GM19395 (cell line): ENCODE results near the gene CHRD.
"Not testable (repeated sequence)": the region's sequence is repeated elsewhere in the genome, so short reads cannot be mapped to it uniquely, and the experiment has no call there.

ENCODE experiments used
- ATAC-seq: cut with Tn5 transposase; IDR thresholded peaks from one replicate; pipeline ENCODE4 v1.9.1; 2021; ENCODE audit warnings: mild to moderate bottlenecking, moderate library complexity; ENCODE audit not compliant: unreplicated experiment

The CHRD gene

DNA sequence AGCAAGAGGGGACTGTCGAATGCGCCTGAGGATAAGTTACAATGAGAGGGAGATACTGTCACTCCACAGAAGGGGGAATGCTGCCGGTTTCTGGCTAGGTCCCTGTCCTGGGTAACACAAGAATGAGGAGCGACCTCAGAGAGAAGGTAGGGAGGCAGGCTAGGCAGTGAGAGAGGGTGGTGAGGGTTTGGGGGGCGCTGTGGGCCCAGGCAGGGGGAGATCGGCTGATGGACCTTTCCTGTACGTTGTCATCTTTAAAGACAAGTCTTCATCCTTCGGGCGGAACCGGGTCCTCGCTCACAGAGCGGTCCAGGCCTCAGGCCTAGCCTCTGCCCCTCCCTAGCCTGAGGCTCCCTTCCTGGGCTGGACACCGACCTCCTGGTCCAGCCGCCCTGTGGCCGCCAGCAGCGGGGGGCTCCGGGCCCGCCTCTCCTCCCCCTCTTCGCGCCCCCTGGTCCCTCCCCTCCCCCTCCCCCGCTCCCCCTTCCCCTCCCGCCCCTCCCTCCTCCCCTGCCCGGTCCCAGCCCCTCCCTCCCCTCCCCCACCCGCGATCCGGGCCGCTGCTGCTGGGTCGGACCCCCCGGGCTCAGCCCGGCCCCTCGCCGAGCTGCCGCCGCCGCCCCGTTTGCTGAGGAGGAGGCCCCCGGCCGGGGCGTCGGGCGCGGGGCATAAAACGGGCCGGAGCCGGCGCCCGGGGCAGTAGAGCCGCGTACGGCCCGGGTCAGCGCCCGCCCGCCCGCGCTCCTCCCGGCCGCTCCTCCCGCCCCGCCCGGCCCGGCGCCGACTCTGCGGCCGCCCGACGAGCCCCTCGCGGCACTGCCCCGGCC is at the start of gene CHRD:
CHRD (plus strand) TSS at position 697 of the 827 bp plus-strand sequence. CDS start 265 bp downstream, outside the sequence.
- no peak for ATAC-seq

DNA sequence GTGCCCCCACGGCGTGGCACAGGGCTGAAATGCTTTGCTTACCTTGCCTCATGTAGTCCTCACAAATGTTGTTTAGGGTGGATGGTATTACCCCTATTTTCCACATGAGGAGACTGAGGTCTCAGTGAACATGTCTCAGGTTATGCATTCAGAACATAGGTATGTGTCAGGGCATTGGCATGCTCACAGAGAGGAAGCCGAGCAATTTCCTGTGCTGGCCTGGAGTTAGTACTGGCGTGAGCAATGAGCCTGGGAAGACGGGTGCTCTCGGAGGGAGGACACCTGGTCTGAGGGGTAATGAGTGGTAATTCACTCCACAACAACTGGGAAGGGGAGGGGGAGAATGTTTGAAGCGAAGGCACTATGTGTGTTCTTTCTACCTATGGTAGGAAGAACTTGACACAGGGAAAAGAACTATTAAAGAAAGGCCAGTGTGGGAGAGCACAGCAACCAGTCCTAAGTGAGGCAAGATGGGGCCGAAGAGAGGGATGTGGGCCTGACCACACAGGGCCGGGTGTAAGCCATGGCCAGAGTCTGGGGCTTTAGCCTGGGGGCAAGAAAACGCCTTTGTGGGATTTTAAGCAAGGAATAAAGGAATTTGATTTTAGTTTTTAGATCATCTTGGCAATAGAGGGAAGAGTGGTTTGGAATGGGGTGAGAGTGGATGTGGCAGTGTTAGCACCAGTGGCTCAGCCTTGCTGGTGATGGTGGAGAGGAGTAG is 47.3 kb upstream of the CHRD start:
- no peak for ATAC-seq

DNA sequence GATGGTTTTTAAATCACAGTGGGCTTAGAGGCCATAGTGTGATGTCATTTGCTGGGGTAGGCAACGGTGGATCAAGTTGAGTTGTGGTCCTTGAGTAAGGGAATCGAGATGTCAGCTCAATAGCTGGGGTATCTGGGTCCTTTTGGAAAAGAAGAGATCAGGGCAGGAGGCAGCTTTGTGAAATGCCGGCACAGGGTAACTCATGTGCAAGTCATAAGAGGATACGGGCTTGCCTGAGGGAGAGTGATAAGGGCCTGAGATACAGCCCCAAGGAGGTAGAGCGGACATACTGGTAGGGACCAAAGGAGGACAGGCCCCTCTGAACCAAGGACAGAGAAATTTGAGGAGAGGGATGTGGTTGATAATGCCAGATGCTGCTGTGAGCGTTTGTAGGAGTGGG is 46.7 kb upstream of the CHRD start:
- no peak for ATAC-seq

DNA sequence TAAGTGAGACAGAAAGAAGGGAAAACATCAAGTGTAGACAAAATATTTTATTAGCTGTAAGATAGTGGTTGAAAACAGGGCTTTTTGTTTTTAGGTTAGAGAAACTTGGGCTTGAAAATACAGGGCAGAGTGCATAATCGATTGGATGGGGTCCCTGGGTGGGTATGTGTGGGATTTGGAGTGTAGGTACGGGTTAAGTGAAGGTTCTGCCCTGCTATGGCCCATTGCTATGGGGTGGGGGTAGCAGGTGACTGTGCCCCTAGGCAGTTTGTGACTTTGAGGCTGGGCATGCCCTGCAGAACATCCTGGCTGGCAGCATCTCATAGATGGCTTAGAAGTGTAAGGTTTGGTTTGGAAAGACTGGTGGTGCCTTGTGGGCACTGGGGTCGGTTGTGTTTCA is 46.2 kb upstream of the CHRD start:
- ATAC-seq, result no peak

DNA sequence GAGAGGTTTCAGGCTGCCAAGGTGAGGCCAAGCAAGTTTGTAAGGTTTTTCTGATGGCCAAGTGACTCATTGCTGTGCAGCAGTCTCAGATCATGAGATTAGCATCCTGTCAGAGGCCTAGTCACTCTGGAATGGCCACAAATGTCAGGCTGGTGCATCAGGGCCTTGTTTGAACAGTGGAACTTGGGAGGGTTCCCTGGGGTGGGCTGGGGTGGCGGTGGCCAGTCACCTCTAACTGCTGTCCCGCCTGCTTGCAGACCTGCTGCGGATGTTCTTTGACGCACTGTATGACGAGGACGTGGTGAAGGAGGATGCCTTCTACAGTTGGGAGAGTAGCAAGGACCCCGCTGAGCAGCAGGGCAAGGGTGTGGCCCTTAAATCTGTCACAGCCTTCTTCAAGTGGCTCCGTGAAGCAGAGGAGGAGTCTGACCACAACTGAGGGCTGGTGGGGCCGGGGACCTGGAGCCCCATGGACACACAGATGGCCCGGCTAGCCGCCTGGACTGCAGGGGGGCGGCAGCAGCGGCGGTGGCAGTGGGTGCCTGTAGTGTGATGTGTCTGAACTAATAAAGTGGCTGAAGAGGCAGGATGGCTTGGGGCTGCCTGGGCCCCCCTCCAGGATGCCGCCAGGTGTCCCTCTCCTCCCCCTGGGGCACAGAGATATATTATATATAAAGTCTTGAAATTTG is 45.2 kb upstream of the CHRD start:
- no peak for ATAC-seq

DNA sequence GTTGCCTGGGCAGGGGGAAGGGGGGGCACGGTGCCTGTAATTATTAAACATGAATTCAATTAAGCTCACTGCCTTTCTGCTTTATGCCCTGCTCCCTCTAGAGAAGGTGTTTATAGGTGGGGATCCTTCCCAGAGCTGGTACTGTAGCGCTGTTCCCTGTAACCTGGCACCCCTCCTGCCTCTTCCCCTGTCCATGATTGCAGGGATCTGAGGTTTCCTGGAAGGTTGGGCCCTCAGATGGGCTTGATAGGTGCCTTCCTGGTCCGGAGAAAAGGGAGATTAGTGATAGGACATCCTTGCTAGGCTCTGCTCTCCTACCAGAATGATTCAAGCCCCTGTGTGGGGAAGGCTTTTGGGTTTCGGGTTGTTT is 44.6 kb upstream of the CHRD start:
- peak; percentile 3 for ATAC-seq

- peak; percentile 63 for ATAC-seq
Measured at GRCh38 chr3:184335661-184336546, 44.0 kb upstream of the CHRD start.

DNA sequence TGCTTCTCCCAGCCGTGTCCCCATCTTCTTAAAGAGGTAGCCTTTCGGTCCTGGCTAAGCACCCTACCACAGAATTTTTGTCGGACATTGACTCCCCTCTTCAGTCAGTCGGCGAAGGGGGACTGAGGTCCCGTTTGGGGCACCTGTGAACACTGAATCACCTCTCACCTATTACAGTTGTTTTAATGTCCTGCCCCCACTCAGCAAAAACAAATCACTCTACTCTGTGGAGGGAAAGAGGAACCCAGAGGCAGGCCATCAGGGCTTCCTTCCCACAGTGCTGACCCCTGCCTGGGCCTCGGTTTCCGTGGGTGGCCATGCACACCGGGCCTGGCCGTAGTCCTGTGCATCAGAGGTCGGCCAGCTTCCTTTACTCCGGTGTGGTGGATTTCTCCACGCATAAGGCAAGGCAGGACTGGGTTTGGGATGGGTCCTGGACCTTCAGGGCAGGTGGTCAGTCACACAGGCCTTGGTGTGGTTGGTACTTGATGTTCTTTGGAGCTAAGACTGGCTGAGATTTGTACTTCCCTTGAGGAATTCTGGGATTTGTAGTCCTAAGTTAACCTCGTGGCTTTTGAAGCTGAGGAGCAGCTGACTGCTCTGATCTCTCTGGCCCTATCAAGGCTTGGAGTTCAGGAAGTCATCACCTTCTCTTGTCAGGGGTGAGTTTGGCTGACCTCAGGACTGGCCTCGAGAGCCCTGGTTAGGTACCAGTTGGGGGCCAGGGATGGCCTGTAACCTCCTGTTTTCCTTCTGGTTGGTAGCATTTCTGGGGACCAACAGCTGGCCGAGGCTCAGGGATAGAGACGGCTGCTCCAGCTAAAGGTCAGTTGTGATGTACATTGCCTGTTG is 43.1 kb upstream of the CHRD start:
- no peak for ATAC-seq

DNA sequence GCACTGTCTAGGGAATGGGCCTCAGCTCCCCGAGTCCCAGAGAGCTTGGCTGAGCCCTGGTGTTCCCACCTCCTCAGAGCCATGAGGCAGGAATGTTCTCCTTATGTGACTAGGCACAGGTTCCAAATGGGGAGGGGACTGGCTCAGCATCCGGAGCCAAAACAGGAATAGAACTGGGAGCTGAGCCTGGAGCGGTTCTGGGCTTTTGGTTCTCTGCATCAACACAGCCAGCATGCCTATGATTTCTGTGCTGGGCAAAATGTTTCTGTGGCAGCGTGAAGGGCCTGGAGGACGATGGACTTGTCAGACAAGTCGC is 42.5 kb upstream of the CHRD start, which contains the start of gene FAM131A:
FAM131A (plus strand) TSS at position 202 of the 316 bp plus-strand sequence; CDS start at position 233, 31 bp downstream.
- ATAC-seq, result no peak

- ATAC-seq, result no peak
Measured at GRCh38 chr3:184337981-184338380, 41.9 kb upstream of the CHRD start.

GRCh38 chr3:184338511-184338945 is 41.3 kb upstream of the CHRD start:
- no peak for ATAC-seq

- ATAC-seq, result no peak
Measured at GRCh38 chr3:184339001-184339400, 40.9 kb upstream of the CHRD start.

DNA sequence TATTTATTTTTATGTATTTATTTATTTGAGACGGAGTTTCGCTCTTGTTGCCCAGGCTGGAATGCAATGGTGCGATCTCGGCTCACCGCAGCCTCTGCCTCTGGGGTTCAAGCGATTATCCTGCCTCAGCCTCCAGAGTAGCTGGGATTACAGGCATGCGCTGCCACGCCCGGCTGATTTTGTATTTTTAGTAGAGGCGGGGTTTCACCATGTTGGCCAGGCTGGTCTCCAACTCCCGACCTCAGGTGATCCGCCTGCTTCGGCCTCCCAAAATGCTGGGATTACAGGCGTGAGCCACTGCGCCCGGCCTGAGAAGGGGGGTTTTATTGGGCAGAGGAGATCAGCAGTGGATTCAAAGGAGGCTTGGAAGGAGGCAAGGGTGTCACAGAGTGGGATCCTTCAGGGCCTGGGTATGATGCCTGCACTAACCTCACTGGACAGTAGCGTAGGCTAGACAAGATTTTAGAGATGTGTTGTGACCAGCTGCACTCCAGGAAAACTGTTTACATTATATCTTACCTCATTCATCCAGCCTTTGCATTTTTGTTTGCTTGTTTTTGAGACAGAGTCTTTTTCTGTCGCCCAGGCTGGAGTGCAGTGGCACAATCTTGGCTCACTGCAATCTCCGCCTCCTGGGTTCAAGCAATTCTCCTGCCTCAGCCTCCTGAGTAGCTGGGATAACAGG is 40.3 kb upstream of the CHRD start:
- not testable (repeated sequence) for ATAC-seq

- ATAC-seq, result no peak
Measured at GRCh38 chr3:184341925-184342324, 37.9 kb upstream of the CHRD start.

DNA sequence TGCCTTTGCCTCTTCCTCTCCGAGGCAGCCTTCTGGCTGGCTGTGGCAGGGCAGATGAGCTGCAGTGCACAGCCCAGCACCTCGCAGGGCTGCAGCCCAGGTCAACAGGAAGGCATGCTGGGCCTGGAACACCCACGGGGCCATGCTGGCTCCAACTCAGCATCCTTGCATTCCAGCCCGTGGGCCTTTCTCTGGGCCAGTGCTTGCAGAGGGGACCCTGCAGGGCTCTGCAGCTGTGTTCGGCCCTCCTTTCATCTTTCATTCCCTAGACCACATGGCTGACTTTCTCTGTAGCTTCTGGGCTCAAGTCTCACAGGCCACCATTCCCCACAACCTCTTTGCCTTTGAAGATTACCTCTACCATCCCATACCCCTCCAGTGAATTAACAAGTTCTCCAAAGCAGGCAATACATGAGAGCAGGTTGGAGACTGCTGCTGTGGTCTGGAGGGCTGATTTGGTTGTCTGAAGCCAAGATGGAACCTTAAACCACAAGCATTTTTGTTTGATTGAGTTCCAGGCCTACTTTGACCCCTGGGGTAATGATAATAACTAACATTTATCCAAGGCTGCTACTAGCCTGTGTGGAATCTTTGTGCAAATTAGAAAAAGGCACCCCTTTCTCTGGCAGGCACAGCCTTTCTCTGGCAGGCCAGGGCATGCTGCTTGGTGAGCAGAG is 36.5 kb upstream of the CHRD start:
- no peak for ATAC-seq

GRCh38 chr3:184344579-184345316 is 35.1 kb upstream of the CHRD start:
- ATAC-seq, result no peak

DNA sequence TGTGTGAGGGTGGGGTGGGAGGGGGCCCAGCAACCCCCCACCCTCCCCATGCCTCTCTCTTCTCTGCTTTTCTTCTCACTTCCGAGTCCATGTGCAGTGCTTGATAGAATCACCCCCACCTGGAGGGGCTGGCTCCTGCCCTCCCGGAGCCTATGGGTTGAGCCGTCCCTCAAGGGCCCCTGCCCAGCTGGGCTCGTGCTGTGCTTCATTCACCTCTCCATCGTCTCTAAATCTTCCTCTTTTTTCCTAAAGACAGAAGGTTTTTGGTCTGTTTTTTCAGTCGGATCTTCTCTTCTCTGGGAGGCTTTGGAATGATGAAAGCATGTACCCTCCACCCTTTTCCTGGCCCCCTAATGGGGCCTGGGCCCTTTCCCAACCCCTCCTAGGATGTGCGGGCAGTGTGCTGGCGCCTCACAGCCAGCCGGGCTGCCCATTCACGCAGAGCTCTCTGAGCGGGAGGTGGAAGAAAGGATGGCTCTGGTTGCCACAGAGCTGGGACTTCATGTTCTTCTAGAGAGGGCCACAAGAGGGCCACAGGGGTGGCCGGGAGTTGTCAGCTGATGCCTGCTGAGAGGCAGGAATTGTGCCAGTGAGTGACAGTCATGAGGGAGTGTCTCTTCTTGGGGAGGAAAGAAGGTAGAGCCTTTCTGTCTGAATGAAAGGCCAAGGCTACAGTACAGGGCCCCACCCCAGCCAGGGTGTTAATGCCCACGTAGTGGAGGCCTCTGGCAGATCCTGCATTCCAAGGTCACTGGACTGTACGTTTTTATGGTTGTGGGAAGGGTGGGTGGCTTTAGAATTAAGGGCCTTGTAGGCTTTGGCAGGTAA is 34.3 kb upstream of the CHRD start:
- no peak for ATAC-seq
